Panc1 (cell line): ENCODE measurements around the gene MC3R. TPM values are rescaled to one million over a fixed set of nuclear protein-coding genes. Genes with fewer than 3 reads are reported as not detected.

Experiments
- ATAC-seq: fragments of 200-7000 bp; cut with Tn5 transposase; 2 replicates; pipeline ENCODE4 v1.9.1; 2020; ENCODE audit warnings: mild to moderate bottlenecking, moderate library complexity
- BruUV-seq: library from RNA; stranded (reverse); fragments of 400-500 nt; replicated peaks from 2 replicates; lab custom pipeline; 2021; lab: Mats Ljungman, UMichigan
- CTCF ChIA-PET: fragments of 300-600 bp; sonication (Branson Sonifier 250); formaldehyde crosslinking; loops from one replicate; lab custom pipeline; 2022; ENCODE audit warnings: antibody characterized with exemption; lab: Charles Lee
- POLR2A ChIA-PET: fragments of 300-600 bp; sonication (Branson Sonifier 250); formaldehyde crosslinking; loops from one replicate; lab custom pipeline; 2022; ENCODE audit warnings: antibody characterized with exemption; lab: Charles Lee
- DNase-seq: peaks from one replicate; pipeline ENCODE4 v3.0.0-alpha.2; 2010; ENCODE audit warnings: low read depth, low spot score
- H3K27ac ChIP-seq: 2 replicates; pipeline ENCODE4 v1.5.1; 2011; ENCODE audit warnings: mild to moderate bottlenecking, low read length, inconsistent platforms
- H3K27me3 ChIP-seq: fragments of 200-500 bp; sonication (Bioruptor generic); 2 replicates; pipeline ENCODE4 v1.6.0; 2014; ENCODE audit warnings: low read length, inconsistent platforms; ENCODE audit not compliant: control insufficient read depth, insufficient read depth
- H3K36me3 ChIP-seq: fragments of 200-500 bp; sonication (Bioruptor generic); 2 replicates; pipeline ENCODE4 v1.5.1; 2014; ENCODE audit warnings: inconsistent platforms, mild to moderate bottlenecking, low read length, moderate library complexity; ENCODE audit not compliant: control insufficient read depth, insufficient read depth
- H3K4me1 ChIP-seq: 2 replicates; pipeline ENCODE4 v1.5.1; 2011; ENCODE audit warnings: inconsistent platforms, mild to moderate bottlenecking, low read length, moderate library complexity; ENCODE audit not compliant: control insufficient read depth, insufficient read depth
- H3K4me3 ChIP-seq, 2 experiments: 2 replicates each; pipeline ENCODE4 v1.5.1; 2011 to 2012; ENCODE audit warnings: low read depth in 2 of 2, low read length in 2 of 2, mild to moderate bottlenecking in 2 of 2, inconsistent platforms in 1 of 2, moderate library complexity in 1 of 2
- H3K9me3 ChIP-seq: fragments of 200-500 bp; sonication (Bioruptor generic); 2 replicates; pipeline ENCODE4 v1.5.1; 2014; ENCODE audit warnings: low read depth, mild to moderate bottlenecking, inconsistent platforms, low read length, moderate library complexity; ENCODE audit not compliant: control insufficient read depth, insufficient read depth
- CTCF ChIP-seq: fragments of 450-650 bp; IDR thresholded peaks from 2 replicates; pipeline ENCODE4 v1.5.1; 2017; ENCODE audit warnings: mild to moderate bottlenecking
- POLR2AphosphoS5 ChIP-seq: IDR thresholded peaks from 2 replicates; pipeline ENCODE4 v1.6.1; 2012; ENCODE audit warnings: mild to moderate bottlenecking, low read depth, low read length, moderate library complexity
- REST ChIP-seq, 2 experiments: IDR thresholded peaks; 2 replicates each; pipeline ENCODE4 v1.6.1; 2011 to 2012; ENCODE audit warnings: low read depth in 2 of 2, control low read depth in 1 of 2, low read length in 1 of 2, mild to moderate bottlenecking in 1 of 2, moderate library complexity in 1 of 2; ENCODE audit not compliant: insufficient read depth in 1 of 2
- SIN3A ChIP-seq: IDR thresholded peaks from 2 replicates; pipeline ENCODE4 v1.6.1; 2012; ENCODE audit warnings: low read depth, mild to moderate bottlenecking, low read length, moderate library complexity, borderline replicate concordance; ENCODE audit not compliant: insufficient read depth
- TCF7L2 ChIP-seq: IDR thresholded peaks from 2 replicates; pipeline ENCODE4 v1.6.1; 2011; ENCODE audit warnings: mild to moderate bottlenecking, low read depth, low read length, inconsistent platforms
- in situ Hi-C: cut with HindIII; loops from 2 replicates; pipeline ENCODE4 v1.10.0; 2016; ENCODE audit warnings: low sequenced_read_pairs, low pct_unique_long_range_greater_than_20kb
- intact Hi-C: fragments of 100-400 bp; cut with micrococcal nuclease; formaldehyde crosslinking; loops from one replicate; pipeline ENCODE4 v1.10.0; 2022; ENCODE audit not compliant: unreplicated experiment
- total RNA-seq: library from RNA; stranded (reverse); gene quantifications from one replicate; pipeline ENCODE4 v1.2.1, GENCODE V29; 2021; ENCODE audit not compliant: unreplicated experiment

Gene MC3R
- total RNA-seq, 1 experiment from 2014 or later: not detected

- in situ Hi-C loops (no loop called here), intact Hi-C loops (no loop called here)
- ATAC-seq (no peak), DNase-seq (no peak)
- H3K4me1 ChIP-seq: no peaks in the 10 kb centered on the region
- H3K4me3 ChIP-seq: no peak overlapping the region
- no peak overlapping the region for H3K27ac ChIP-seq
- no peak for TF ChIP-seq TCF7L2
- no peak for TF ChIP-seq SIN3A
- CTCF ChIA-PET: no interaction called here
- POLR2A ChIA-PET: no interaction called here
- no TSS peak for BruUV-seq
- no peaks in the 10 kb centered on the region for H3K36me3 ChIP-seq
- no peaks in the 10 kb centered on the region for H3K27me3 ChIP-seq
- no peaks in the 10 kb centered on the region for H3K9me3 ChIP-seq
Measured at GRCh38 chr20:56208121-56208520, 40.4 kb upstream of the MC3R start.

DNA sequence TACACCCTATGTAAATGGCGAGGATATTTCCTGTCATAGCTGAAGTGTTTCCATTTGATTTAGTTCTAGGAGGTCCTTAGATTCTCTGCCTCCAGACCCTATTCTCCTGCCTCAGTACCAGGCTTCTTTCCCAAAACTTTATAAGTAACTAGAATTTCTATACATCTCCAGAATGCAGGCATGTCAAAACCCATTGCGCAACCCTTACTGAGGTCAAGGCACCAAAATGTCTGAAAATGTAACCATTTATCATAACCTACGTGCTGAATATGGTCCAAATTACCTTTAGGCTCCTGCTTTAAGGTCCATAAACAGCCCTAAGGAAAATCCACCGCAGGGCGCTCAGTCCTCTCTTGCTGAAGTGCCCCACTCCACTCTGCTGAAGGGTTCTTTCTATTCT is 37.5 kb upstream of the MC3R start:
- Histone ChIP-seq H3K36me3 (no peaks in the 10 kb centered on the region), H3K9me3 (no peaks in the 10 kb centered on the region), H3K27me3 (no peaks in the 10 kb centered on the region), H3K4me1 (no peaks in the 10 kb centered on the region), H3K4me3 (no peak overlapping the region), H3K27ac (no peak overlapping the region)
- CTCF ChIA-PET: no interaction called here
- DNase-seq: no peak
- in situ Hi-C loops: no loop called here
- no peak for TF ChIP-seq REST (IDR thresholded peaks at IDR 0.05; ENCODE audit: insufficient read depth in 1 of 2, low read depth in 2 of 2, low read length in 1 of 2)
- no peak for TF ChIP-seq SIN3A
- TF ChIP-seq CTCF: no peak
- TF ChIP-seq TCF7L2: no peak
- no peak for TF ChIP-seq POLR2AphosphoS5
- POLR2A ChIA-PET: no interaction called here
- ATAC-seq: no peak
- no TSS peak for BruUV-seq
- intact Hi-C loops: no loop called here

- intact Hi-C loops: no loop called here
- no peaks in the 10 kb centered on the region for H3K36me3 ChIP-seq
- DNase-seq (no peak), ATAC-seq (no peak)
- no peaks in the 10 kb centered on the region for H3K4me1 ChIP-seq
- no peaks in the 10 kb centered on the region for H3K27me3 ChIP-seq
- in situ Hi-C loops: no loop called here
- H3K4me3 ChIP-seq: no peak overlapping the region
- no peaks in the 10 kb centered on the region for H3K9me3 ChIP-seq
- no peak for TF ChIP-seq REST (IDR thresholded peaks at IDR 0.05; ENCODE audit: insufficient read depth in 1 of 2, low read depth in 2 of 2, low read length in 1 of 2)
- TF ChIP-seq CTCF: no peak
- no peak for TF ChIP-seq POLR2AphosphoS5
- TF ChIP-seq TCF7L2: no peak
- TF ChIP-seq SIN3A: no peak
- POLR2A ChIA-PET: no interaction called here
- H3K27ac ChIP-seq: no peak overlapping the region
- CTCF ChIA-PET: no interaction called here
- no TSS peak for BruUV-seq
Measured at GRCh38 chr20:56212091-56212490, 36.4 kb upstream of the MC3R start.
